SK-MEL-5 (cell line): ENCODE measurements around the gene SPOCK2. TPM values are rescaled to one million over a fixed set of nuclear protein-coding genes. Genes with fewer than 3 reads are reported as not detected.
"Not testable (repeated sequence)": the region's sequence is repeated elsewhere in the genome, so short reads cannot be mapped to it uniquely, and the experiment has no call there.

Experiments
- DNase-seq: peaks from one replicate; pipeline ENCODE4 v3.0.0-alpha.2; 2016; ENCODE audit warnings: low read depth, low spot score
- in situ Hi-C: cut with HindIII; loops from 2 replicates; pipeline ENCODE4 v1.10.0; 2016; ENCODE audit warnings: low sequenced_read_pairs, high pct_unique_total_duplicates, low pct_unique_long_range_greater_than_20kb
- polyA plus RNA-seq, 2 experiments: library from polyadenylated mRNA; depleted of rRNA; stranded (reverse); fragments of >200 nt; gene quantifications; 2 replicates each; pipeline ENCODE4 v1.2.3, GENCODE V29; 2015
- total RNA-seq: library from RNA; depleted of rRNA; stranded (reverse); fragments of >200 nt; shearing (Covaris generic); gene quantifications from 2 replicates; pipeline ENCODE4 v1.2.3, GENCODE V29; 2014; rRNA removed

The SPOCK2 gene
- total RNA-seq, result 0.05 and 0.24 TPM in 2 replicates
- polyA plus RNA-seq (2015; cell fraction: cytosol; rRNA removed), result 0.04 and 0.25 TPM in 2 replicates
- polyA plus RNA-seq (2015; cell fraction: nucleus; rRNA removed), result 1.8 and 4.3 TPM in 2 replicates

- in situ Hi-C loops, result no loop called here
- no peak for DNase-seq
Observed at GRCh38 chr10:72087969-72088888, at the start of gene SPOCK2. Gene SPOCK2, minus strand, starts transcription at chr10:72088551. Its CDS starts 223 bp downstream, at chr10:72088328.

- no peak for DNase-seq
- in situ Hi-C loops, result no loop called here
Observed at GRCh38 chr10:72137583-72137982, 49.2 kb upstream of the SPOCK2 start.

GRCh38 chr10:72136225-72136624 lies 47.9 kb upstream of the SPOCK2 start:
- DNase-seq, in situ Hi-C loops: not testable (repeated sequence)

GRCh38 chr10:72134785-72135767 lies 46.7 kb upstream of the SPOCK2 start:
- DNase-seq, result no peak
- in situ Hi-C loops, result no loop called here

- DNase-seq, result no peak
- in situ Hi-C loops, result no loop called here
Observed at GRCh38 chr10:72133517-72133916, 45.2 kb upstream of the SPOCK2 start.

GRCh38 chr10:72132854-72133253 lies 44.5 kb upstream of the SPOCK2 start:
- in situ Hi-C loops, result no loop called here
- DNase-seq, result no peak

- no peak for DNase-seq
- in situ Hi-C loops, result no loop called here
Observed at GRCh38 chr10:72127571-72127970, 39.2 kb upstream of the SPOCK2 start.

GRCh38 chr10:72126872-72127232 lies 38.5 kb upstream of the SPOCK2 start:
- no peak for DNase-seq
- in situ Hi-C loops, result no loop called here

- peak; percentile 54 for DNase-seq
- in situ Hi-C loops, result no loop called here
Observed at GRCh38 chr10:72126184-72126871, 38.0 kb upstream of the SPOCK2 start.

- in situ Hi-C loops, result loop anchor here (25.0 kb wide), 1 partner anchor 212 kb away; no protein-coding TSS in a partner anchor
- no peak for DNase-seq
Observed at GRCh38 chr10:72124989-72125388, 36.6 kb upstream of the SPOCK2 start.

GRCh38 chr10:72124381-72124780 lies 36.0 kb upstream of the SPOCK2 start:
- in situ Hi-C loops, result loop anchor here (25.0 kb wide), 1 partner anchor 213 kb away; no protein-coding TSS in a partner anchor
- no peak for DNase-seq

GRCh38 chr10:72123616-72124015 lies 35.3 kb upstream of the SPOCK2 start:
- peak; percentile 24 for DNase-seq
- in situ Hi-C loops, result loop anchor here (25.0 kb wide), 1 partner anchor 214 kb away; no protein-coding TSS in a partner anchor

GRCh38 chr10:72122221-72122620 lies 33.9 kb upstream of the SPOCK2 start:
- DNase-seq, result no peak
- in situ Hi-C loops, result loop anchor here (25.0 kb wide), 1 partner anchor 215 kb away; no protein-coding TSS in a partner anchor

- no peak for DNase-seq
- in situ Hi-C loops, result loop anchor here (25.0 kb wide), 1 partner anchor 216 kb away; no protein-coding TSS in a partner anchor
Observed at GRCh38 chr10:72121389-72121788, 33.0 kb upstream of the SPOCK2 start.

- in situ Hi-C loops, result loop anchor here (25.0 kb wide), 1 partner anchor 221 kb away; no protein-coding TSS in a partner anchor
- DNase-seq, result no peak
Observed at GRCh38 chr10:72116372-72116771, 28.0 kb upstream of the SPOCK2 start.

GRCh38 chr10:72114706-72115450 lies 26.5 kb upstream of the SPOCK2 start:
- in situ Hi-C loops, result loop anchor here (25.0 kb wide), 1 partner anchor 222 kb away; no protein-coding TSS in a partner anchor
- DNase-seq, result no peak
